ENCODE measurements around the gene NCOR2.

Gene NCOR2

DNA sequence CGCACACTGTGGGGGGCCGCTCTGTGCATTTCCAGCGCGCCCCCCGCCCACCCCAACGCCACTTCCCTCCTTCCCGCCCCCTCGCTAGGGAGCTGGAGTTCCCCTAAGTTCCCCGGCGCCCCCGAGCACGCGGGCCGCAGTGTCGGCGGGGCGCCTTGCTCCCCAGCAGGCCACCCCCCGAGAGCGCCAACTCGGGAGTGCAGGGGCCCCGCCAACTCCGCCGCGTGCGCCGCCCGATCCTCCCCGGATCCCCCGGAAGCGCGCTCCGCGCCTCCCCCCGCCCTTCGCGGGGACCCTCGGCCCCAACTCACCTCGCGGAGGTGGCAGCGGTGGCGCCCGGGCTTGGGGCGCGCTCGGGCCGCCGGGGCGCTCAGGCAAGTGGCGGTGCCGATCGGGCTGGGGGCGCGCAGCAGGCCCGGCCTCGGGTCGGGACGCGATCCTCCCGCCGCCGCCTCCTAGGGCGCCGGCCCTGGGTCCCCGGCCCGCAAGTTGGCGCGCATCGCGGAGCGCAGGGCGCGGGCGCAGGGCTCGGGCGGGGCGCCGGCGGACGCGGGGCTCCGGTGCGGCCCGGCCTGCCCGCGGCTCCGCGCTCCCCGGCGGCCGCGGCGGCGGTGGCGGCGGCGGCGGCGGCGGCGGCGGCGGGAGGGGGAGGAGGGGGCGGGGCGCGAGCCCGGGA lies at the start of gene NCOR2:
TSS of gene NCOR2 (minus strand) at position 616 of the 676 bp plus-strand sequence. CDS start 72,361 bp downstream, outside the sequence.
- DNase-seq, result peak; percentile 53

DNA sequence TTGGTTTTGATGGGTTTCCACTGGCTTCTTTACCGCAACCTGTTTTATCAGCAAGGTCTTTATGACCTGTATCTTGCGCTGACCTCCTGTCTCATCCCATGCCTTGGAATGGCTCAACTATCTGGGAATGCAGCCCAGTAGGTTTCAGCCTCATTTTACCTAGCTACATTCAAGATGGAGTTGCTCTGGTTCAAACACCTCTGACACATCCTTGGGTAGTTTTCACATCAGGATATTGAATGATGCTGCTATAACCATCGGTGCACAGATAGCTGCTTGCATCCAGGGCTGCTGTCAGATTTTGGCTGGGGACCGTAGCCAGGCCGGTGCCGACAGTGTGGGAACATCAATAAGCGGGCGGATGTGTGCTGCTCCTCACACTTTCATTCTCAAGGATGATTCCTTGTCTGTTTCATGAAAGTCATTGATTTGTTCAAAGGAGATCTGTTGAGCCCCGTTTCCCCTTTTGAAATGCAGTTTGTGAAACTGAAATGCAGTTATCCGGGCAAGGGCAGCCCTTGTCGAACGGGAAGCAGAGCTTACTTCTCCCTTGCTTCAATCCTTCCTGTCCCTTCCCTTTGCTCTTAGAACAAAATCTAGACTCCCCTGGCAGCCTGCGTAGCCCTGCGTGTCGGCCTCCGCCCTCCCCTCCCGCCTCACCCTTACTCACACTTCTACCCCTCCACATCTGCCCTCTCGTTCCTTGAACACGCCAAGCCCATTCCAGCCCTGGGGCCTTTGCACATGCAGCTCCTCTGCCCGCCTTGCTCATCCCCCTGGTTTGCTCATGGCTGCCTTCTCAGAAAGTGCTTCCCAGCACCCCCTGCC lies 49.2 kb upstream of the NCOR2 start:
- no peak for DNase-seq

DNA sequence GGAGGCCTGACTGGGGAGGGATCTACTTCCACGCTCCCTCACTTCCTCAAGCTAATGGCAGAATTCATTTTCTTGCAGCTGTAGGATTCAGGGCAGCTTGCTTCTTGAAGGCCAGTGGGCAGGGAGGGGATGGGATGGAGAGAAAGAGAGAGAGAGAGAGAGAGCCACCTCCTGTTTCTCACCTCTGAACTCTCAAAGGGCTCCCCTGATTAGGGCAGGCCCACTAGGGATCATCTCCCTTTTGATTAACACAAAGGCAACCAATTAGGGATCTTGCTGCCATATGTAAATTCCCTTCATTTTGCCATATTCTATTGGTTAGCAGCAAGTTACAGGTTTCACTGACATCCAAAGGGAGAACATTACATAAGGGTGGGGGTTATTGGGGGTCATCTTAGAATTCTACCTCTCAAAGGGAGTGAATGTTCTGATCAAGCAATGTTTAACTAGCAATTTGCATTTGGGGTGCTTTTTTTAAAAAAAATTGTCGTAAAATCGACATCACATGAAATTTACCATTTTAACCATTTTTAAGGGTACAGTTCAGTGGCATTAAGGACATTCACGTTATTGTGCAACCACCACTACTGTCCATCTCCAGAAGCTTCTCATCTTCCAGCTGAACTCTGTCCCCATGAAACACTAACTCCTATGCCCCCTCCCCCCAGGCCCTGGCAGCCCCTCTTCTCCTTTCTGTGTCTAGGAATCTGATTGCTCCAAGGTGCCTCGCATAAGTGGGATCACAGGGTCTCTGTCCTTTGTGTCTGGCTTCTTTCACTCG lies 47.3 kb upstream of the NCOR2 start:
- DNase-seq, result no peak

DNA sequence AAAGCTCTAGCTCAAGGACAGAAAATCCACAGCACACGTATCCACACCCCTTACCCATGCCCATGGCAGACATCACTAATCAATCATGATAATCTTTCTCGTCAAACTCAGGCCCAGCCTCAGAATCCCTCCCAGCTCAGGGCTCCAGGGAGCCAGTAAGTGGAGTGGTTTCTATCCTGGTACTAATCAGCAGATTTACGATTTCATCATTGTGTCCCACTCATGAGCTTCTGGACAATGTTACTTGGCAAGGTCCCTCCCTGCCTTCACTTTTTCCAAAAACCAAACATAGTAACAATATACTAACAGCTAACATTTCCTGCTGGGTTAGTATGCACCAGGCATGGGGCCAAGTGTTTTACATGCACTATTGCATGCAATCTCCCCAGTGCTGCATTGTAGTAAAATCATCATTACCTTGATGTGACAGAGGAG lies 45.8 kb upstream of the NCOR2 start:
- no peak for DNase-seq

DNA sequence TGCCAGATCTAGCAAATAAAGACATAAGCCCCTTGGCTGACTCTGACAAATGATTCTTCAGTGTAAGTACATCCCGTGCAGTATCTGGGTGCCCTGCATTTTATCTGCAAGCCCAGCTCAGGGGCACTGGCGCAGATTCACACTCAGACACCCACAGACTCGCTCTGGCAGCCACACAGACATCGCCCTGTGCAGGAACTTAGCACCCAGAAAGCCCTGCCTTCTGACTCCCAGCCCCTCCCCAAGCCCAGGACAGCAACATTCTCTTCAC lies 44.9 kb upstream of the NCOR2 start:
- no peak for DNase-seq

DNA sequence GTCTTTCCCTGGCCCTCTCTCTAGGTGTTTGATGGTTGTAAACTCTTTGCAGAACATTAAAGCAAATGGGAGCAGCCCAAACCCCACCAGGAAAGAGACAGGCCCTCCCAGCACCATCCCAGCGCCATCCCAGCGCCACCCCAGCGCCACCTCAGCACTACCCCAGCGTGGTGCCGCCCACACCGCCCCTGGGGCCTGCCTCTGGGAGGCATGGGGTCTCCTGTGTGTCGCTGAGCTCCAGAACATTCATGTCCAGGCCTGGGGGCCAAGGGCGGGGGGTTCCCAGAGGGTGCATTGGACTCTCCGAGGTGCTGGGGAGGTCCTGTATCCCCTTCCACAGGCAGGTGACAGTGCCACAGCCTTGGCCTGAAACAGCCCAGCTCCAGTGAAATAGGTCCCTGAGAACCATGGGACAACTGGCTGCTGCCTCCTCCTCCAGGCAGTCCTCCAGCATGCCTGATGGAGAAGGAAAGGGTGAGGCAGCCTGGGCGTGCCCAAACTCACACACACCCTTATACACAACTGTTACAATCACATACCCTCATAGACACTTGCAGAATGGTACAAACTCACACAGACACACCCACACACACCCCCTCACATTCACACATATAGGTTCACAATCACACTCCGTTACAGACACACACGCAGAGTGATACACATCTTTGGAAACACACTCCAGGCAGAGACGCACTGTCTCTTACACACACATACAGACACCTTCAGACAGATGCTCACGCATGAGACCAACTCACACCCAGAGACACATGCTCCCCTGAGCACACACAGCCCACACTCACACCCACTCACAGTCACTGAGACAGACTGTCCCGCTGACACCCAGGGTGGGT lies 44.4 kb upstream of the NCOR2 start:
- DNase-seq, result no peak

DNA sequence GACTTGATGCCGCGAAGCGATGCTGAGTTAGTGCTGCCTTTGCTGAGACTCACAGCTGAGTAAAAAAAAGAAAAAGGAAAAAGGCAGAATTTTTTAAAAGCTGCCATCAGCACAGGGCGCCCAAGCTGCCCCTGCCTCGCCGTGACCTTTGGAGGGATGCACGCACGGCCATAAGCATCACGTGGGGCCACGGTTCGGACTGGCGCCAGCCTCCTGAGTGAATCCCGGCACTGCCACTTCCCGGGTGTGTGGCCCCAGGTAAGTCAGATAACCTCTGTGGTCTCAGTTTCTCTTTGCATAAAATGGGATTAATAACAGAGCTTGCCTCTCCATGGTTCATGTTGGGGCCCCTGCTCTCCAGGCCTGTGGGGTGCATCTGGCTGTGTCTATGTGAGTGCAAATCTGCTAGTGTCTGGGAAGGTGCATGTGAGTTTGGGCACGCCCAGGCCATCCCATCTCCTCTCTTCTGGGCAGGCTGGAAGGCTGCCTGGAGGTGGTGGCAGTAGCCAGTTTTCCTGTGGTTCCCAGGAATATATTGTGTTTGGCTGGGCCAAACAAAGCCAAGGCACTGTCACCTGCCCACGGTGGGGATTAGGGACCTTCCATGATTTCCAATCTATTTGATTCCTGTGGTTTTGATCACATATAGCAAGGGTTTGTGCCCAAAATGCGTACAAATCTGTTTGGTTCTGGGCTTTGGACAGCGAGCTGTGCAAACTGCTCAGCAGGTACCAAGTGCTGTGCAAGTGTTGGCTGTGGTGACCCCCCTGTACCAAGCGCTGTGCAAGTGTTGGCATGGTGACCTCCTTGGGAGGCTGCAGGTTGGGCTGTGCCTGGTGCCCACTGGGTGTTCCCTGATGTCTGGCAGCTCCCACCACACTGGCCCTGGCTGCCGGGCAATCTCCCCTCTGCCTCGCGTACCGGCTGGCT lies 43.5 kb upstream of the NCOR2 start:
- DNase-seq, result no peak

DNA sequence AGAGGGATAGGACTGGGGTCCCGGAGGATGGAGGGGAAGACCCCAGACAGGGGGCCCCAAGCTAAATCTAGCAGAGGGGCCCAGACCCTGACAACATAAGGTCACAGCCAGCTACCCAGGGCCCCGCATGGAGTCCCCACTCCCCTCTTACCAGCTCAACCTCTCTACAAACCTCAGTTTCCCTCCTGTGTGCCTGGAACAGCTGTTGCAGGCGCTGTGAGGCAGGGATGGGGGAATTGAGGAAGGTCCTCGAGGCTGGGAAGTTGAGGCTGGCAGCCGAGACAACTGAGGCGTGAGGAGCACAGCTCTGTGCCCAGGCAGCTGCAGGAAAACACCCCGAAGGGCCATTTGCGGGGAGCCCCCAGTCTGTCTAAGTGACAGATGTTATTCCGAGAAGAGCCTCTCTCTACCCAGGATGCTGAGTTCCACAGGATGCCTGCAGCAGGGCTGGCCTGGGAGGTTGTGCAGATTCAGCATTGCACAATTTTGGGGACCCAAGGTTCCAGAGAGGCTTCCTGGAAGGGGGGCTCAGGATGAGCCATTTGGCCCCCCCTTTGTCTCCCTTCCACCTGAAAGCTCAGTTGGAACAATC lies 42.7 kb upstream of the NCOR2 start:
- no peak for DNase-seq

DNA sequence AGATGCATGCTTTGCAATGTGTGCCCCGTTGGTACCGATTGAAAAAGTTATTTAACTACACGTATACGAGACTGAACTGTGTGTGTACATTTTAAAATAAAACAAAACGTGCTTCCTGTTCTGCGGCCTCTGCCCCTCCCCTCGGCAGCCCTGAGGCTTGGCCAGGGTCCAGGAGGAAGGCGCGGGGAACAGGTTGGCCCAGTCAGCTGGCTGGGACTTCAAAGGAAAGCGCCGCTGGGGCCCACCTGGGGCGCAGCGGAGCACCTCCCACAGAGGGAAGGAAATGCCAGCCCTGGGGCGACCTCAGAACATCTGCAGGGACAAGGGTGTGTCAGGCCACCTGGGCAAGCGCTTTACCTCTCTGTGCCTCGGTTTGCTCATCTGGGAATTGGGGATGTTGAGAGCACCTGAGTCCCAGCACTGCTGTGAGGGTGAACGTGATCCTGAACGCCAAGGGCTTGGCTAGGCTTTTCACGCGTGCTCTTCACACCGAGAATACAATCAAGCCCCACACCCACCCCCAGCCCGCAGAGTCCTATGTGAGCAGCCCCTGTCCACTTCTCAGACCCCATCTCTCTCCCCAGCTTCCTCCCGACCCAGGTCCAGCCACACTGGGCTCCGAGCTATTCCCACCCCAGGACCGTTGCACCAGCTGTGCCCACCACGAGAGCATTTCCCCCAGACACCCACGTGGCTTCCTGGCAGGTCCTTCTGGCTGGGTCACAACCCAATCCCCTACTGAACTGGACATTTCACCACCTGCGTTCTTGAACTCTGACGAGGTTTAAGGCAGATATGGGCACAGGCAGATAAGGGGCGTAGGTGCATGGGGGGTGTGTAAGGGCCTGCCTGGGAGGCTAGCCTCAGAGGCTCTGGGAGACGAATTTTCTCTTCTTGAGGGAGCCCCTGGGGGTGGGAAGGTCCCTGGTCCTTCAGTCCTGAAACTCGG lies 41.9 kb upstream of the NCOR2 start:
- DNase-seq, result peak; percentile 90

DNA sequence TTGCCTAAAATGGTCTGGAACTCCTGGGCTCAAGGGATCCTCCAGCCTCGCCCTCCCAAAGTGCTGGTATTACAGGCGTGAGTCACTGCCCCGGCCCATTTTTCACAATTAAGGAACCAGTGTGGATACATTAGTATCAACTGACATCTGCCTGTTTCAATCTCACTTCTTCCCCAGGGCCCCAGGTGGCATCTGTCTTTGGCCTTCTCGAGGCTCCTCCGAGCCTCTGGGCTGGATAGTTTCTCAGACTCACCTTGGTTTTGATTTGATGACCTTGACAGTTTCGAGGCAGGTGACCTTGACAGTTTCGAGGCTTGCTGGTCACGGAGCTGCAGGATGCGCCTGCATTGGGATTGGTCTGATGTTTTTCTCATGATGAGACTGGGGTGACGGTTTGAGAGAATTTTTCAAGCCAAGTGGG lies 41.0 kb upstream of the NCOR2 start:
- DNase-seq, result no peak

DNA sequence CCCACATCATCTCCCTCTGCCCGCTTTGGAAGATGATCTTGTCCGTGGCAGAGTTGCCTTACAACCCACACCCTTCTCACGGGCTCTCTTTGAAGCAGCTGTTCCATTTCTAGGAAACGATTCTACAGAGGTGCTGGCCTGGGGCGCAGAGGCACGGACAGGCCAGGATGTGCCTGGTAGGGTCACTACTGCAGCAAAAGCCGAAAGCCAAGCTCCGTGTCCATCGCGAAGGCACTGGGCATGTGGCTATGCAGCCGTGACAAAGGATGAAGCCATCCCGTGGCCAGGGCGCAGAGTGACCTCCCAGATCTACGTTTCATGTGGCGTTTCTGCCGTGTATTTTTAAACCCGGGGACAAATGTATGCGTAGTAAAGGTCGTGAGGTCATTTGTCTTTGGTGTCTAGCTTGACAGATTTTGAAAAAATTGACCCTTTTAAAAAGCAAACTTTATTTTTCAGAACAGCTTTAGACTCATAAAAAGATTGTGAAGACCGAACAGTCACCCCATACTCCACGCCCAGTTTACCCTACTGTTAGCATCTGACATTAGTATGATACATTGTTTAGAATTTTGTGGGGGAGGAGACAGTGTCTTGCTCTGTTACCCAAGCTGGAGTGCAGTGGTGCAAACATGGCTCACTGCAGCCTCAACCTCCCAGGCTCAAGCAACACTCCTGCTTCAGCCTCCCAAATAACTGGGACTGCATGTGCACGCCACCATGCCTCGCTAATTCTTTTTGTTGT lies 40.4 kb upstream of the NCOR2 start:
- no peak for DNase-seq

DNA sequence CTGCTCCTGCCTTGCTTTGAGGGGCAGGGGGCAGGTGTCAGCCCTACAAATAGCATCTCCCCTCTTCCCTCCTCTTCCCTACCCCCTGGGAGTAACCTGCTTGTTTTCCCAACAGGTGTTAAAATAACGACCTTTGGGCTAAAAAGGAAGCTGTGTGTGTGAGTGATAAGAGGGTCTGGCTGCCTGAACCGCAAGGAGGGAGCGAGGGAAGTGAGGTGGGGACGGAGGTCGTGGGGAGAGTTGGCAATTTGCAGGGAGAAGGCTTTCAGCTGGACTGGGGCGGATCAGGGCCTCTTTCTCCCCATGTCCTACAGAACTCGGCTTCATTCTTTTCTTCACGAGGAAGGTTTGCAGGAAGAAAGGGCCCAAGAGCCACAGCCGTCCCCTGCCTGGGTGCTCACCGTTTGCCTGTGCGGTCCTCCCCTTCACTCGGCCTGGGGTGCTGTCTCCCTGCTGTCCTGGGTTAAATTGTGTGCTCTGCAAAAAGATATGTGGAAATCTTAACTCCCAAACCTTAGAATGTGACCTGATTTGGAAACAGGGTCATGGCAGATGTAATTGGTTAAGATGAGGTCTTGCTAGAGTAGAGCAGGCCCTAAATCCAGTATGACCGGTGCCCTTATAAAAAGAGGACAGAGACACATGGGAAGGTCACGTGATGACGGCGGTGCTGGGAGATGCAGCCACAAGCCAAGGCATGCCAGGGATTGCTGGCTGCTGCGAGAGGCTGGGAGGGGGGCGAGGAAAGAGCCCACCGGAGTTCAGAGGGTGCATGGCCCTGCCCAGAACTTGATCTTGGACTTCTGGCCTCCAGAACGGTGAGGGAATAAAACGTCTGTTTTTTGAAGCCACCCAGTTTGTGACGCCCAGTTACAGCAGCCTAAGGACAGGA lies 38.7 kb upstream of the NCOR2 start:
- no peak for DNase-seq

DNA sequence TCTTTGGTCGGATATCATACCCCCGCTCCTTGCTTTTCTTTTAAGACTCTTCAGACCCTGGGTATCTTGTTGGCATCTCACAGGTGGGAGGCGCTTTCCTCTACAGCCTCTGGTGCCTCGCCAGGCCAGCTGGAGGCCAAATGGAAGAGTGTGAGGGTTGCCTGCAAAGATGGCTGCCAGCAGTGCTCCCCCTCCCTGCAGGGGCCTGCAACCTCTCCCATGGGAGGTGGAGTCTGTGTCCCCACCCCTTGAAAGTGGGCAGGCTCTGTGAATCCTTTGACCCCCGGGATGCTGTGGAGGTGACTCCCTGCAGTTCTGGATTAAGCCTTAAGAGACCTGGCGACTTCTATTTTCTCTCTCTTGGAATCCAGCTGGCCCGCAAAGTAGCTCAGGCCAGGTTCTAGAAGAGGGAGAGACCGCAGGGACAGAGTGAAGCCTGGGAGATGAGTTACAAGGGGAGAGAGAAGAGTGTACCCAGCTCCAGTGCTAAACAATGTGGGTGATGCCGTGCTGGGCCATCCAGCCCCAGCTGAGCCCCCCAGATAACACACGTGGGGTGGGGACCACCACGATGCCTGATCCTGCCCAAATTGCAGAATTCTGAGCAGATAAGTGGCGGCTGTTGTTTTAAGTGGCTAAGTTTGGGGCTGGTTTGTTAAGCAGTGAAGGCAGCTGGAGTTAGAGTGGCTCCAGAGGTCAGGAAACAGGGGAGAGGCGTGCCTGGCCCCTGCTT lies 37.9 kb upstream of the NCOR2 start:
- no peak for DNase-seq

DNA sequence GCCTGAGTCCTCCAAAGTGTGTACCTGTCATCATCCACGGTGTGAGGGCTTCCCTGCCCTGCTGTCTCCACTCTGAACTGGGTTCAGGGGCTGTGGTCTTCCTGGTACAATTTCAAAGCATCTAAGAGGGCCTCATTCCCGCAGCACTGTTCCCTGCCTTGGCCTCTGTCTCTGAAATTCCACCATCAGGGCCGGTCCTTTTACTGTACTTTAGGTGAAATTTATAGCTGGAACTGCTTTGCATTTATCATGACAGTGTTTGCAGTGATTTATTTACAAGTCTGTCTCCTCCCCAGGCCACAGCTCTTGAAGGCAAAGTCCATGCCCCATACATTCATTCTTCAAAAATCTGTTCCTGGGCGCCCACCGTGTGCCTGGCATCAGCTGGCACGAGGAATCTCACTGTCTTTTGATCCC lies 36.9 kb upstream of the NCOR2 start:
- no peak for DNase-seq

DNA sequence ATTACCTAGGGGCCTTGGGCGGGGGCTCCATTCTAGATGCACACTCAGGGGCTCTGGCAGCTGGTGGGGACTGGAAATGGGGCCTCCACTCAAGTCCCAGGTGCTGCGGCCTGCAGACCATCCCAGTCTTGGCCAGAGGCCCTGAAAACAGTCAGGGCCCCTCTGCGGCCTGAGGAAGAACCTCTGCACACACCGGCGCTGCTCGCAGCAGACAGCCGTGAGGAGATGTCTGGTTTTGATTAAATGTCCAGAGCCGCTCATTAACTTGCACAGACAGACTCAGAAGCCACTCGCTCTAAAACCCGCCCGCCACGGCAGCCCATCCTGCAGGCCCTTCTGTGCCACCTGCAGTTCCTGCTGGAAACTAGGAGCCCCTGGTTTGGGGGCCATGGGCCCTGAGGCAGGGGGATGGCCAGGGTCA lies 36.4 kb upstream of the NCOR2 start:
- no peak for DNase-seq

DNA sequence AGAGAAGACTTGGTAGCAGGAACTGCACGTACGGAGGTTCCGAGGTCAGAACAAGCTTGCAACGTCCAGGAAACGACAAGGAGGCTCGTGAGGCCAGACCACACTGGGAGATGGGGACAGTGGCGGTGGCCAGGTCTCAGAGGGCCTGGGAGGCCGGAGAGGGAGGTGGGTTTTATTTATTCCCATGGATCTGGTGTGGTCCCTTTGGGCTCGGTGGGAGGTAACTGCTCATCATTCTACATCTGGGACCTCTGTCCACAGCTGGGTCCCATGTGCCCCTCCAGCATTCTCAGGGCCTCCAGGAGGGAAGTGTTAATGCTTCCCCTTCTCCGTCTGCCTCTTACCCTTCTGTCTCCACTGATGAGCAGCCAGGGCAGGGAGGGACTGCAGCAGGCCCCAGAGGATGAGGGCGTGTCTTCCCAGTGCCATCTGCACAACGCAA lies 35.7 kb upstream of the NCOR2 start:
- no peak for DNase-seq

DNA sequence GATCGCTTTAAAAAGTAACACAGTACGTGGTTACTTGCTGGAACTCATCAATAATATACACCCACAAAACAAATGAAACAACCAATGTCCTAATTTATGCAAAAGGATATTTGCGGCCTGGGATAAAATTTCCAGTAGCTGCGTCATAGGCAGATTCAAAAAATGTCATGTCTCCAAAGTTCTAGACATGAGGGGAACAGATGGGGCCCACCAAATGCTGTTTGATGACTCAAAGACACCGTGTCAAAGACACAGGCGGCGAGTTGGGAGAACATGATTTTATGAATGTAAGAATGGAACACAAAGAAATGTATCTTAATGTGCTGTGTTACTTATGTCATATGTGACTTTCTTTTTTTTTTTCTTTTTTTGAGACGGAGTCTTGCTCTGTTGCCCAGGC lies 34.3 kb upstream of the NCOR2 start:
- no peak for DNase-seq
